T-cell (primary cell): Measurements from ENCODE around the gene BACE1. TPM values are rescaled to one million over a fixed set of nuclear protein-coding genes. Genes with fewer than 3 reads are reported as not detected.

Experiments used
- ATAC-seq, 4 experiments: fragments of 200-7000 bp in 3 of 4; fragments of 150-1000 bp in 1 of 4; cut with Tn5 transposase; replicated peaks in 1 of 4; 1 replicate in 3 of 4; 2 replicates in 1 of 4; pipeline ENCODE4 v1.10.0; 2021; ENCODE audit warnings: moderate library complexity in 3 of 4, mild to moderate bottlenecking in 2 of 4, moderate number of reproducible peaks in 1 of 4
- CTCF ChIA-PET, 2 donors: fragments of 300-600 bp; sonication (Branson Sonifier 250); formaldehyde crosslinking; loops; one replicate each; lab custom pipeline; 2022; ENCODE audit warnings: antibody characterized with exemption in 2 of 2; lab: Charles Lee
- POLR2A ChIA-PET, 2 donors: fragments of 300-600 bp; sonication (Branson Sonifier 250); formaldehyde crosslinking; loops; one replicate each; lab custom pipeline; 2022; ENCODE audit warnings: antibody characterized with exemption in 2 of 2; lab: Charles Lee
- DNase-seq, 35 experiments: peaks; one replicate each; pipeline versions ENCODE4 v3.0.0 to v3.0.0-alpha.2; 2013 to 2023
- H3K27ac ChIP-seq: one replicate; pipeline ENCODE4 v1.5.1; 2013; ENCODE audit warnings: low read length
- H3K27me3 ChIP-seq, 2 experiments: replicated peaks in 1 of 2; 1 replicate in 1 of 2; 2 replicates in 1 of 2; pipeline versions ENCODE4 v1.6.1 to v1.7.0; 2013; ENCODE audit warnings: low read length in 1 of 2, mixed read lengths in 1 of 2; ENCODE audit not compliant: control insufficient read depth in 2 of 2, insufficient read depth in 2 of 2; ENCODE audit errors: extremely low read depth in 1 of 2
- H3K36me3 ChIP-seq, 2 donors: 1 replicate in 1 of 2; 2 replicates in 1 of 2; pipeline versions ENCODE4 v1.6.1 to v1.7.0; 2013; ENCODE audit warnings: low read length in 1 of 2; ENCODE audit not compliant: control insufficient read depth in 2 of 2, insufficient read depth in 1 of 2; ENCODE audit errors: extremely low read depth in 1 of 2
- H3K4me1 ChIP-seq, 2 experiments: 1 replicate in 1 of 2; 2 replicates in 1 of 2; pipeline versions ENCODE4 v1.6.1 to v1.7.0; 2013; ENCODE audit warnings: low read length in 2 of 2, mixed read lengths in 1 of 2; ENCODE audit not compliant: insufficient read depth in 2 of 2, control insufficient read depth in 1 of 2; ENCODE audit errors: extremely low read depth in 1 of 2
- H3K4me3 ChIP-seq, 2 donors: 1 replicate in 1 of 2; 2 replicates in 1 of 2; pipeline versions ENCODE4 v1.5.1 to v1.7.0; 2013; ENCODE audit warnings: mild to moderate bottlenecking in 2 of 2, low read length in 1 of 2, moderate library complexity in 1 of 2; ENCODE audit not compliant: control insufficient read depth in 1 of 2; ENCODE audit errors: extremely low read depth in 1 of 2
- H3K9me3 ChIP-seq: 2 replicates; pipeline ENCODE4 v1.7.0; 2013
- H3K27ac Mint-ChIP-seq, 2 donors: one replicate each; pipeline ENCODE4 v1.8.0; 2020 to 2021; ENCODE audit warnings: mild to moderate bottlenecking in 2 of 2, mixed read lengths in 2 of 2
- H3K27me3 Mint-ChIP-seq, 2 donors: one replicate each; pipeline ENCODE4 v1.8.0; 2021 to 2022; ENCODE audit warnings: mixed read lengths in 2 of 2
- H3K36me3 Mint-ChIP-seq: one replicate; pipeline ENCODE4 v1.8.0; 2021; ENCODE audit warnings: mixed read lengths
- H3K4me1 Mint-ChIP-seq, 3 donors: one replicate each; pipeline ENCODE4 v1.8.0; 2020 to 2022; ENCODE audit warnings: mixed read lengths in 3 of 3, mild to moderate bottlenecking in 1 of 3
- H3K4me3 Mint-ChIP-seq, 3 donors: one replicate each; pipeline ENCODE4 v1.8.0; 2020 to 2022; ENCODE audit warnings: mild to moderate bottlenecking in 3 of 3, mixed read lengths in 3 of 3, moderate library complexity in 3 of 3
- H3K9me3 Mint-ChIP-seq, 3 donors: one replicate each; pipeline ENCODE4 v1.8.0; 2020 to 2022; ENCODE audit warnings: mixed read lengths in 3 of 3
- WGBS: methylation state at CpG from one replicate; pipeline ENCODE4 v1.1.5; 2013; ENCODE audit warnings: missing lambda C conversion rate; ENCODE audit not compliant: insufficient coverage; 5-methylcytosine and 5-hydroxymethylcytosine counted together
- total RNA-seq, 35 experiments: library from RNA in 6 of 35; stranded (reverse) in 6 of 35; fragments of 120-200 nt in 1 of 35; gene quantifications; one replicate each; pipeline versions ENCODE4 v1.2.1 to v1.2.4 and lab custom pipeline; 2013 to 2026

BACE1 gene
- total RNA-seq, 5 donors from 2014 or later (not counting 1 experiment from before 2014, with no cell fraction given): 1.3 to 2.3 (median 1.9) TPM

DNA sequence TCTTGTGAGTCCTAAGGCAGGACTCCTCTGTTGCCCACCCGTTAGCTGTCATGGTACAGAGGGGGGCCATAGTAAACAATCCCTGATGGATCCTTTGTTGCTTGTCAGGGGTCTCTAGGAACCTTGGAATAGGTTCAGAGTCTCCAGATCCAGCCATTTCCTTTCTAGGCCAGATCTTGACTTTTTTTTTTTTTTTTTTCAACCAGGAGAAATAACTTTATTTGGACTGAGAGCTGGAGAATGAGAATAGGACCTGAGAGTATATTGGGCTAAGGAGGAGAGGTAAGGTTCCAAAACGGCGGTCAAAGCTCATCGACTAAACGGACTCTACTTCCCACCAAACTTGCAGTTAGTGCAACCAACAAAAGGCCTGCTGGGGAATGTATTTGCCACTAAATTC is 19.3 kb upstream of the BACE1 start:
- ChIA-PET POLR2A (no interaction called here), CTCF (interaction anchor here in 1 of 2 donors (0.6 to 0.7 kb wide), 3 partner anchors 571 to 611 kb away, joined by 3 to 6 read pairs (median 4); no protein-coding TSS in a partner anchor)
- DNase-seq (no peak), ATAC-seq (no peak)
- H3K4me3 ChIP-seq: no peak overlapping the region
- peaks cover 0 to 18% of the 10 kb centered on the region in 2 donors for H3K36me3 ChIP-seq
- no peaks in the 10 kb centered on the region for H3K9me3 ChIP-seq
- no peak overlapping the region for H3K27ac ChIP-seq
- H3K4me1 Mint-ChIP-seq: peaks cover 7 to 11% (median 9%) of the 10 kb centered on the region in 3 donors
- H3K27ac Mint-ChIP-seq: peak overlapping the region in 1 of 2 donors; percentile 48
- no peaks in the 10 kb centered on the region for H3K9me3 Mint-ChIP-seq
- no CpG with 5 or more reads among the region's 5 CpGs for WGBS
- no peaks in the 10 kb centered on the region for H3K27me3 ChIP-seq
- no peaks in the 10 kb centered on the region for H3K4me1 ChIP-seq
- peaks cover 47% of the 10 kb centered on the region for H3K36me3 Mint-ChIP-seq
- no peaks in the 10 kb centered on the region for H3K27me3 Mint-ChIP-seq
- H3K4me3 Mint-ChIP-seq: no peak overlapping the region

DNA sequence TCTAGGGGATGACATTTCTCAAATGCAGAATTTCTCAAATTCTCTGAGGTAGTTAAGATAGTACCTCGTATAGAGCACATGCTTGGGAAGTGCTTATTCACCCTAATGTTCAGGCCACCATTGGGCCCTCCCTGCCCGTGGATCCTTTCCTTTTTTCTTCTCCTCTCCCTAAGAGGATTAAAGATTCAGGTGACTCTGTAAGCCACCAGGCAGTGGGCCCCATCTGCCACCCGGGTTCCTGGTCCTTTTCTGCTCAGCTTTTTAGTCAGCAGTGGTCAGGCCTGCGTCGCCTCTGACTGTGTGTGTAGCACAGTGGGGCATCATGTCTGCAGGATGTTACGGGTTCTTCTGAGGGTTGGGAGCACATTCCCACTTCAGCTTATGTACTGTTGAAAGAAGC is 18.8 kb upstream of the BACE1 start:
- Histone ChIP-seq H3K27me3 (no peaks in the 10 kb centered on the region), H3K4me1 (no peaks in the 10 kb centered on the region), H3K9me3 (no peaks in the 10 kb centered on the region), H3K4me3 (no peak overlapping the region), H3K27ac (no peak overlapping the region), H3K36me3 (peaks cover 0 to 18% of the 10 kb centered on the region in 2 donors)
- Mint-ChIP-seq H3K4me1 (peaks cover 7 to 15% (median 12%) of the 10 kb centered on the region in 3 donors), H3K27me3 (no peaks in the 10 kb centered on the region), H3K4me3 (no peak overlapping the region), H3K36me3 (peaks cover 42% of the 10 kb centered on the region), H3K27ac (no peak overlapping the region), H3K9me3 (no peaks in the 10 kb centered on the region)
- ATAC-seq (no peak), DNase-seq (no peak)
- POLR2A ChIA-PET: no interaction called here
- CTCF ChIA-PET: no interaction called here
- WGBS: 100% methylated on average over 3 of the region's 6 CpGs

DNA sequence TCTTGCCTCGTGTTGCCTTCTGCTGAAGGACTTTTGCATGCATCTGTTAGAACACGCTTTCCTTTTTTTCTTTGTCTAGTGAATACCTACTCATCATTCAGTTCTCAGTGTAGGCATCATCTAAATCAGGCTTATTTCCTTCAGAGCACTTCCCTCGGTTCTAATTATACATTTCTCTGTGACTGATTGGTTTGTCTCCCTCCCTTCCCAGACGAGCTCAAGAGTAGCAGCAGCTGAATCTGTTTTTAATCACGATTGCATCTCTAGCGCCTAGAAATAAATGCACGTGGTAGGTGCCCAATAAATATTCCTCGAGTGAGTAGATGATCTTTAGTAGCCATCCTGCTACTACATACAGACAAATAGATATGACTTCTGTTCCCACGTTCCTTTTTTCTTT is 17.9 kb upstream of the BACE1 start:
- POLR2A ChIA-PET: no interaction called here
- H3K27me3 ChIP-seq: no peaks in the 10 kb centered on the region
- H3K4me1 ChIP-seq: peaks cover 1 to 6% of the 10 kb centered on the region in 2 experiments
- DNase-seq: no peak
- no peak overlapping the region for H3K27ac Mint-ChIP-seq
- 96% methylated on average over 4 of the region's 9 CpGs for WGBS
- no peak overlapping the region for H3K4me3 ChIP-seq
- no peak overlapping the region for H3K4me3 Mint-ChIP-seq
- H3K36me3 Mint-ChIP-seq: peaks cover 35% of the 10 kb centered on the region
- no peak overlapping the region for H3K27ac ChIP-seq
- H3K4me1 Mint-ChIP-seq: peaks cover 7 to 17% (median 13%) of the 10 kb centered on the region in 3 donors
- H3K9me3 ChIP-seq: no peaks in the 10 kb centered on the region
- H3K36me3 ChIP-seq: peaks cover 0 to 14% of the 10 kb centered on the region in 2 donors
- CTCF ChIA-PET: no interaction called here
- no peaks in the 10 kb centered on the region for H3K9me3 Mint-ChIP-seq
- no peak for ATAC-seq
- no peaks in the 10 kb centered on the region for H3K27me3 Mint-ChIP-seq

DNA sequence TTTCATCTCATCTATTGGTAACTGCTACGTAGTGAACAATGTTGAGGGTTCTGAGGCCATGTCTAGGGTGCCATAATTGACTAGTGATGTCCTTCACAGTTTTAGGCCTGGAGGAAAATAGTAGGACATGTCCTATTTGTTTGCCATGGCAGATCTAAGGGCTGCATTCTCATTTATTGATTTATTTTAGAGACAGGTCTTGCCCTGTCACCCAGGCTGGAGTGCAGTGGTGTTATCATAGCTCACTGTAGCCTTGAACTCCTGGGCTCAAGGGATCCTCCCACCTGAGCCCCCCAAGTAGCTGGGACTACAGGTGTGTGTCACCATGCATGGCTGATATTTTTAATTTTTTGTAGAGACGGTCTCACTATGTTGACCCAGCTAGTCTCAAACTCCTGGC is 16.8 kb upstream of the BACE1 start:
- Histone ChIP-seq H3K4me1 (peaks cover 7 to 15% of the 10 kb centered on the region in 2 experiments), H3K27ac (no peak overlapping the region), H3K4me3 (no peak overlapping the region), H3K9me3 (no peaks in the 10 kb centered on the region), H3K27me3 (no peaks in the 10 kb centered on the region), H3K36me3 (peaks cover 0 to 12% of the 10 kb centered on the region in 2 donors)
- WGBS: no CpG with 5 or more reads among the region's 2 CpGs
- ATAC-seq (no peak), DNase-seq (no peak)
- Mint-ChIP-seq H3K9me3 (no peaks in the 10 kb centered on the region), H3K4me3 (no peak overlapping the region), H3K27me3 (no peaks in the 10 kb centered on the region), H3K4me1 (peaks cover 7 to 17% (median 13%) of the 10 kb centered on the region in 3 donors), H3K36me3 (peaks cover 25% of the 10 kb centered on the region), H3K27ac (no peak overlapping the region)
- CTCF ChIA-PET: interaction anchor here in 1 of 2 donors (0.6 kb wide), 1 partner anchor 189 kb away, joined by 3 read pairs; no protein-coding TSS in a partner anchor
- POLR2A ChIA-PET: no interaction called here

DNA sequence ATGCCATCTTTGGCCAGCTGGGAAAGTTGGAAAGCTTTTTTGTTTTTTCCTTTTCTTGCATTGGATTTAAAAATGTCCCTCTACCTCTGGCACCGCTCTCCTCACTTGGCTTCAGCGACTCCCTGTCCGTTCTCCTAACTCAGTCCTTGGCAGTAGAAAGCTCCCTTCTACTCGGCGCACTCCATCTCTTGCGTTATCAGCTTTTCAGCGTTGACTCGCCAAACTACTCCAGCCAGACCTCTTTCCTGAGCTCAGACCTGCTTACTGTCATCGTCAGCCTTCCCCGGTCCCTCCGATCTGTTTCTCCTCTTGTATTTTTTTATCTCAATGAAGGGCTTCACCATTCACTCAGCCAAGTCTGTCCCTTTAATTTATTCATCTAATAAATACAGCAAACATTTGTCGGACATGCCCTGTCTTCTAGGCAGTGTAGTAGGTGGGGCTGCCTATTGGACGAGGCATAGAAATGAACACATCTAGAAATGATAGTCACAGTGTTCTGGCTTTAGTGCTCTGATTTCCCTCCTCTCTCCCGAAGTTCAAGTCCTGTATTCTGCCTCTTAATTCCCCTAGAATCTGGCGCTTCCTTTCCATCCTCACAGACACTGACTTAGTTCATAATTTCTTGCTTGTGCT is 12.4 kb upstream of the BACE1 start:
- Histone ChIP-seq H3K27me3 (no peaks in the 10 kb centered on the region), H3K9me3 (no peaks in the 10 kb centered on the region), H3K4me3 (peak overlapping the region; percentile 70 to 92), H3K27ac (peak overlapping the region; percentile 87), H3K4me1 (peaks cover 7 to 18% of the 10 kb centered on the region in 2 experiments), H3K36me3 (no peaks in the 10 kb centered on the region)
- Mint-ChIP-seq H3K4me1 (peaks cover 7 to 22% (median 12%) of the 10 kb centered on the region in 3 donors), H3K4me3 (no peak overlapping the region), H3K9me3 (no peaks in the 10 kb centered on the region), H3K36me3 (peaks cover 4% of the 10 kb centered on the region), H3K27ac (no peak overlapping the region), H3K27me3 (no peaks in the 10 kb centered on the region)
- ChIA-PET POLR2A (interaction anchor here (0.6 to 1.1 kb wide), 2 partner anchors 541 to 679 kb away, joined by 3 read pairs; partner anchors contain the start of gene ZPR1 (in 1 of the 2)), CTCF (interaction anchor here in 1 of 2 donors (0.6 kb wide), 1 partner anchor 403 kb away, joined by 3 read pairs; no protein-coding TSS in a partner anchor)
- peak in 3 of 35 experiments; percentile 2 to 37 (median 13) for DNase-seq
- peak in 3 of 4 experiments; percentile 4 to 6 (median 5) for ATAC-seq
- WGBS: 20% methylated on average over 13 of the region's 15 CpGs

DNA sequence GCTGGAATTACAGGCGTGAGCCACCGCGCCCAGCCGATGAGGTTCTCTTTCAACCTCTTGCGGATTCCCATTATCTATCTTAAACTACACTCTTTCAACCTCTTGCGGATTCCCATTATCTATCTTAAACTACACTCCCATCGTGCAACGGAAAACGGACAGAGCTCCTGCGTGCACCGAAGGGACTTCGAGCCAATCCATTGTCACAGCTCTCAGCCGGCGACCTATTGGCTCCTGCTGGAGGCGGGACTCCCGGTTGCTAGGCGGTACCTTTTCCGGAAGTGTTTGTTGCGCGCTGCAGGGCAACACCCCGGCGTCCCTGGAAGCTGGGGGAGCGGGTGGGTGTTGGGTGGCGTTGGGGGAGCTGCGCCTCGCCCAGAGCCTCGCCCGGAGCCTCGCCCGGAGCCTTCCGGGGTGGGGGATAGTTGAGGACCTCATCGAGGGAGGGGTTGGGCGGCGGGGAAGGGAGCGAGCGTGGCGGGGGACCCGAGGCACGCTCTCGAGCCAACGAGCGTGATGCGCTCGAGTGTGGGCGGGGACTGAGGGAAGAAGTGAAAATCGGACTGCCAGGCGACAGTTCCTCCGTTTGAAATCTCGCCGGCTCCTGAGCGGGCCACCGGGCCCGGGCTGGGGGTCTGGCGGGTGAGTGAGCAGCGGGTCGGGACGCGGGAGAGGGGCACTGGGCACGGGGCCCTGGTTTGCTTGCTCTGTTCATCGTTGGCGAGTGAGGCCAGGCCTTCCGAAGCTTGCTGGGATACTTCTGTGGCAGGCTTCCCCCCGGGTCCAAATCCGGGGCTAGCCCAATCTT is 11.7 kb upstream of the BACE1 start, which contains the start of gene CEP164:
Gene CEP164, plus strand, starts transcription at position 288 of the 808 bp plus-strand sequence. CDS start 10,733 bp downstream, outside the sequence.
- CTCF ChIA-PET: interaction anchor here in 1 of 2 donors (0.6 to 0.9 kb wide), 3 partner anchors 96 to 403 kb away, joined by 3 to 5 read pairs (median 3); partner anchors contain the start of genes PCSK7 and SIDT2
- Histone ChIP-seq H3K27me3 (no peaks in the 10 kb centered on the region), H3K36me3 (no peaks in the 10 kb centered on the region), H3K27ac (peak within 1 kb of the TSS; percentile 87), H3K9me3 (no peaks in the 10 kb centered on the region), H3K4me3 (peak within 1 kb of the TSS; percentile 70 to 92), H3K4me1 (peaks cover 7 to 18% of the 10 kb centered on the region in 2 experiments)
- peak; percentile 93 to 97 (median 95) for ATAC-seq
- Mint-ChIP-seq H3K27me3 (no peaks in the 10 kb centered on the region), H3K27ac (no peak within 1 kb of the TSS), H3K4me1 (peaks cover 7 to 21% (median 12%) of the 10 kb centered on the region in 3 donors), H3K4me3 (peak within 1 kb of the TSS in 2 of 3 donors; percentile 51 to 55), H3K36me3 (peaks cover 4% of the 10 kb centered on the region), H3K9me3 (no peaks in the 10 kb centered on the region)
- POLR2A ChIA-PET: interaction anchor here in 1 of 2 donors (0.6 to 1.1 kb wide), 3 partner anchors 9 to 660 kb away, joined by 3 to 4 read pairs (median 3); partner anchors contain the start of gene ZPR1
- WGBS: under 1% methylated on average over 58 of the region's 64 CpGs
- DNase-seq: peak; percentile 86 to 97 (median 93)
